ACC112 (cell line): ENCODE data around the gene INPPL1.
"Not testable (repeated sequence)": the region's sequence is repeated elsewhere in the genome, so short reads cannot be mapped to it uniquely, and the experiment has no call there.

Source experiments
- H2AFZ ChIP-seq: fragments of 200-600 bp; sonication (generic); one replicate; pipeline ENCODE4 v1.6.0; 2017; ENCODE audit warnings: antibody characterized with exemption, low read length; ENCODE audit not compliant: unreplicated experiment
- H3K27ac ChIP-seq: fragments of 200-600 bp; sonication (generic); 2 replicates; pipeline ENCODE4 v1.5.1; 2014; ENCODE audit warnings: low read depth, mild to moderate bottlenecking, antibody characterized with exemption, low read length, moderate library complexity
- H3K27me3 ChIP-seq: fragments of 200-600 bp; sonication (generic); 2 replicates; pipeline ENCODE4 v1.6.1; 2014; ENCODE audit warnings: mild to moderate bottlenecking, antibody characterized with exemption, low read length, moderate library complexity, mixed read lengths; ENCODE audit not compliant: insufficient read depth
- H3K36me3 ChIP-seq: fragments of 200-600 bp; sonication (generic); 2 replicates; pipeline ENCODE4 v1.6.1; 2016; ENCODE audit warnings: mild to moderate bottlenecking, antibody characterized with exemption, low read length, moderate library complexity, mixed read lengths; ENCODE audit not compliant: insufficient read depth
- H3K4me1 ChIP-seq: fragments of 200-600 bp; sonication (generic); one replicate; pipeline ENCODE4 v1.6.1; 2016; ENCODE audit warnings: low read length, mixed read lengths; ENCODE audit not compliant: insufficient read depth, unreplicated experiment, control insufficient read depth
- H3K4me3 ChIP-seq: fragments of 200-600 bp; sonication (generic); 2 replicates; pipeline ENCODE4 v1.5.1; 2014; ENCODE audit warnings: mild to moderate bottlenecking, low read depth, low read length
- H3K79me2 ChIP-seq: fragments of 200-600 bp; sonication (generic); one replicate; pipeline ENCODE4 v1.6.0; 2016; ENCODE audit warnings: low read length; ENCODE audit not compliant: control insufficient read depth, unreplicated experiment, insufficient read depth

INPPL1 gene

GRCh38 chr11:72190631-72191071 is 33.9 kb upstream of the INPPL1 start:
- Histone ChIP-seq H2AFZ (no peak overlapping the region), H3K27me3 (no peaks in the 10 kb centered on the region), H3K79me2 (no peaks in the 10 kb centered on the region), H3K27ac (no peak overlapping the region), H3K4me3 (no peak overlapping the region), H3K4me1 (no peaks in the 10 kb centered on the region), H3K36me3 (no peaks in the 10 kb centered on the region)

GRCh38 chr11:72191961-72192381 is 32.6 kb upstream of the INPPL1 start, which contains the start of gene FOLR1:
Gene FOLR1, plus strand, starts transcription at chr11:72192140. Its CDS starts 34 bp downstream, at chr11:72192174.
- H3K4me3 ChIP-seq = no peak within 1 kb of the TSS
- no peak within 1 kb of the TSS for H2AFZ ChIP-seq
- no peaks in the 10 kb centered on the region for H3K36me3 ChIP-seq
- no peaks in the 10 kb centered on the region for H3K27me3 ChIP-seq
- H3K27ac ChIP-seq = no peak within 1 kb of the TSS
- no peaks in the 10 kb centered on the region for H3K4me1 ChIP-seq
- no peaks in the 10 kb centered on the region for H3K79me2 ChIP-seq

- H3K27ac ChIP-seq = no peak overlapping the region
- no peaks in the 10 kb centered on the region for H3K4me1 ChIP-seq
- H3K79me2 ChIP-seq = no peaks in the 10 kb centered on the region
- no peak overlapping the region for H3K4me3 ChIP-seq
- no peak overlapping the region for H2AFZ ChIP-seq
- no peaks in the 10 kb centered on the region for H3K27me3 ChIP-seq
- no peaks in the 10 kb centered on the region for H3K36me3 ChIP-seq
These were observed 28.9 kb upstream of the INPPL1 start for GRCh38 chr11:72195518-72196270.

- H3K27me3 ChIP-seq, H3K27ac ChIP-seq, H3K4me1 ChIP-seq, H2AFZ ChIP-seq, H3K4me3 ChIP-seq, H3K79me2 ChIP-seq, H3K36me3 ChIP-seq: not testable (repeated sequence)
These were observed 23.1 kb upstream of the INPPL1 start for GRCh38 chr11:72201445-72201844.

GRCh38 chr11:72202571-72202970 is 22.0 kb upstream of the INPPL1 start:
- Histone ChIP-seq H3K27ac (no peak overlapping the region), H3K4me1 (peaks cover 10% of the 10 kb centered on the region), H3K36me3 (no peaks in the 10 kb centered on the region), H3K4me3 (no peak overlapping the region), H2AFZ (no peak overlapping the region), H3K79me2 (no peaks in the 10 kb centered on the region), H3K27me3 (no peaks in the 10 kb centered on the region)

GRCh38 chr11:72203163-72203562 is 21.4 kb upstream of the INPPL1 start:
- Histone ChIP-seq H3K27ac (no peak overlapping the region), H3K27me3 (no peaks in the 10 kb centered on the region), H3K4me3 (no peak overlapping the region), H3K4me1 (peaks cover 10% of the 10 kb centered on the region), H3K79me2 (no peaks in the 10 kb centered on the region), H2AFZ (no peak overlapping the region), H3K36me3 (no peaks in the 10 kb centered on the region)

- H3K79me2 ChIP-seq = no peaks in the 10 kb centered on the region
- H3K4me1 ChIP-seq = peaks cover 10% of the 10 kb centered on the region
- no peak overlapping the region for H3K4me3 ChIP-seq
- H3K36me3 ChIP-seq = no peaks in the 10 kb centered on the region
- H3K27me3 ChIP-seq = peaks cover 5% of the 10 kb centered on the region; the same call in 1 of the 2 replicates
- H3K27ac ChIP-seq = no peak overlapping the region
- peak overlapping the region; percentile 32 for H2AFZ ChIP-seq
These were observed 19.7 kb upstream of the INPPL1 start for GRCh38 chr11:72204886-72205285.

GRCh38 chr11:72206794-72207193 is 17.8 kb upstream of the INPPL1 start:
- H3K27ac ChIP-seq, H3K36me3 ChIP-seq, H3K4me3 ChIP-seq, H2AFZ ChIP-seq, H3K79me2 ChIP-seq, H3K27me3 ChIP-seq, H3K4me1 ChIP-seq: not testable (repeated sequence)

GRCh38 chr11:72208281-72208680 is 16.3 kb upstream of the INPPL1 start:
- H2AFZ ChIP-seq = no peak overlapping the region
- no peak overlapping the region for H3K27ac ChIP-seq
- H3K27me3 ChIP-seq = peaks cover 19% of the 10 kb centered on the region
- no peaks in the 10 kb centered on the region for H3K79me2 ChIP-seq
- no peaks in the 10 kb centered on the region for H3K36me3 ChIP-seq
- peaks cover 10% of the 10 kb centered on the region for H3K4me1 ChIP-seq
- H3K4me3 ChIP-seq = no peak overlapping the region

GRCh38 chr11:72209101-72209500 is 15.5 kb upstream of the INPPL1 start:
- no peak overlapping the region for H3K4me3 ChIP-seq
- H3K4me1 ChIP-seq = peaks cover 10% of the 10 kb centered on the region
- no peaks in the 10 kb centered on the region for H3K79me2 ChIP-seq
- no peak overlapping the region for H3K27ac ChIP-seq
- H3K27me3 ChIP-seq = peaks cover 23% of the 10 kb centered on the region
- no peaks in the 10 kb centered on the region for H3K36me3 ChIP-seq
- H2AFZ ChIP-seq = no peak overlapping the region

- Histone ChIP-seq H3K4me3 (no peak within 1 kb of the TSS), H3K27me3 (peaks cover 47% of the 10 kb centered on the region), H3K27ac (no peak within 1 kb of the TSS), H3K36me3 (no peaks in the 10 kb centered on the region), H3K79me2 (no peaks in the 10 kb centered on the region), H3K4me1 (no peaks in the 10 kb centered on the region), H2AFZ (no peak within 1 kb of the TSS)
These were observed 7.9 kb upstream of the INPPL1 start, which contains the start of gene FOLR2 for GRCh38 chr11:72216638-72217037. Gene FOLR2, plus strand, starts transcription at chr11:72216794. Its CDS starts 1,791 bp downstream, at chr11:72218585.
